HCT116 (cell line): ENCODE results near the gene TTC23L. TPM values are rescaled to one million over a fixed set of nuclear protein-coding genes. Genes with fewer than 3 reads are reported as not detected.

ENCODE experiments used
- ATAC-seq: fragments of 200-7000 bp; cut with Tn5 transposase; 2 replicates; pipeline ENCODE4 v1.9.1; 2020; ENCODE audit warnings: mild to moderate bottlenecking, moderate library complexity
- BruUV-seq: library from RNA; stranded (reverse); fragments of 400-500 nt; replicated peaks from 2 replicates; lab custom pipeline; 2021; lab: Mats Ljungman, UMichigan
- CTCF ChIA-PET: fragments of 300-600 bp; sonication (Branson Sonifier 250); formaldehyde crosslinking; loops from one replicate; lab custom pipeline; 2021; ENCODE audit warnings: antibody characterized with exemption; lab: Charles Lee
- POLR2A ChIA-PET: fragments of 300-600, 350-600 bp; sonication (Branson Sonifier 250); formaldehyde crosslinking; loops from one replicate; lab custom pipeline; 2021; ENCODE audit warnings: antibody characterized with exemption; lab: Charles Lee
- RAD21 ChIA-PET, 2 experiments: fragments of 300-600 bp; sonication (Branson Sonifier 250); formaldehyde crosslinking; loops; one replicate each; lab custom pipeline; 2023; ENCODE audit warnings: low total read pairs in 2 of 2; ENCODE audit not compliant: uncharacterized antibody in 2 of 2, unreplicated experiment in 2 of 2, low non-redundant PET in 1 of 2; lab: Charles Lee
- DNase-seq: peaks from one replicate; pipeline ENCODE4 v3.0.0-alpha.2; 2010; ENCODE audit warnings: low read depth, low spot score
- H2AFZ ChIP-seq: fragments of 200-600 bp; shearing (Covaris generic), sonication (generic); 2 replicates; pipeline ENCODE4 v1.6.1; 2017; ENCODE audit warnings: low read depth, mixed run types, mixed read lengths, antibody characterized with exemption, low read length; ENCODE audit not compliant: poor library complexity, severe bottlenecking
- H3K27ac ChIP-seq: 2 replicates; pipeline ENCODE4 v1.5.1; 2012; ENCODE audit warnings: low read depth, low read length
- H3K27me3 ChIP-seq: fragments of 200-600 bp; sonication (generic); 2 replicates; pipeline ENCODE4 v1.6.1; 2016; ENCODE audit warnings: mixed run types, low read length, mixed read lengths; ENCODE audit not compliant: insufficient read depth
- H3K36me3 ChIP-seq, 2 experiments: fragments of 200-500 bp in 1 of 2; fragments of 200-600 bp in 1 of 2; sonication (Bioruptor generic) in 1 of 2; sonication (generic) in 1 of 2; 2 replicates each; pipeline versions ENCODE4 v1.5.1 to v1.6.1; 2014 to 2016; ENCODE audit warnings: low read length in 2 of 2, inconsistent platforms in 1 of 2, mixed read lengths in 1 of 2, mixed run types in 1 of 2; ENCODE audit not compliant: insufficient read depth in 2 of 2, control insufficient read depth in 1 of 2
- H3K4me1 ChIP-seq, 2 experiments: fragments of 200-600 bp in 1 of 2; sonication (generic) in 1 of 2; 2 replicates each; pipeline versions ENCODE4 v1.5.1 to v1.6.1; 2012 to 2017; ENCODE audit warnings: low read length in 2 of 2, inconsistent platforms in 1 of 2, mild to moderate bottlenecking in 1 of 2, mixed read lengths in 1 of 2, mixed run types in 1 of 2, moderate library complexity in 1 of 2; ENCODE audit not compliant: insufficient read depth in 2 of 2, control insufficient read depth in 1 of 2
- H3K4me2 ChIP-seq: fragments of 200-600 bp; sonication (generic); 2 replicates; pipeline ENCODE4 v1.6.1; 2017; ENCODE audit warnings: mixed run types, low read length, mixed read lengths
- H3K4me3 ChIP-seq, 2 experiments: fragments of 200-600 bp in 1 of 2; sonication (generic) in 1 of 2; replicated peaks in 1 of 2; 2 replicates each; pipeline ENCODE4 v1.5.1; 2011 to 2016; ENCODE audit warnings: low read length in 2 of 2, control low read depth in 1 of 2, low read depth in 1 of 2, mild to moderate bottlenecking in 1 of 2, mixed read lengths in 1 of 2, mixed run types in 1 of 2
- H3K79me2 ChIP-seq: fragments of 200-600 bp; sonication (generic); 2 replicates; pipeline ENCODE4 v1.6.1; 2017; ENCODE audit warnings: mild to moderate bottlenecking, mixed run types, low read length, moderate library complexity, mixed read lengths; ENCODE audit not compliant: insufficient read depth
- H3K9ac ChIP-seq: fragments of 200-600 bp; sonication (generic); 2 replicates; pipeline ENCODE4 v1.6.1; 2016; ENCODE audit warnings: low read length, mixed read lengths
- H3K9me2 ChIP-seq: fragments of 200-600 bp; sonication (generic), shearing (Covaris generic); 2 replicates; pipeline ENCODE4 v1.6.1; 2017; ENCODE audit warnings: mixed run types, mild to moderate bottlenecking, moderate library complexity; ENCODE audit not compliant: insufficient read depth
- H3K9me3 ChIP-seq, 2 experiments: fragments of 200-500 bp in 1 of 2; fragments of 200-600 bp in 1 of 2; sonication (Bioruptor generic) in 1 of 2; sonication (generic) in 1 of 2; 2 replicates each; pipeline ENCODE4 v1.6.1; 2014 to 2017; ENCODE audit warnings: low read length in 2 of 2, mixed read lengths in 2 of 2, inconsistent platforms in 1 of 2, low read depth in 1 of 2, mild to moderate bottlenecking in 1 of 2, mixed run types in 1 of 2, moderate library complexity in 1 of 2; ENCODE audit not compliant: control insufficient read depth in 1 of 2, insufficient read depth in 1 of 2
- H4K20me1 ChIP-seq: fragments of 200-600 bp; sonication (generic), shearing (Covaris generic); 2 replicates; pipeline ENCODE4 v1.6.1; 2017; ENCODE audit warnings: mixed run types, mild to moderate bottlenecking, moderate library complexity; ENCODE audit not compliant: insufficient read depth
- ELF1 ChIP-seq: IDR thresholded peaks from 2 replicates; pipeline ENCODE4 v1.6.1; 2012; ENCODE audit warnings: low read depth, borderline replicate concordance
- POLR2A ChIP-seq: IDR thresholded peaks from 2 replicates; pipeline ENCODE4 v1.7.0; 2011; ENCODE audit warnings: borderline replicate concordance; ENCODE audit not compliant: insufficient read depth, insufficient read length; ENCODE audit errors: extremely low read depth
- ZFX ChIP-seq: fragments of 450-650 bp; IDR thresholded peaks from 2 replicates; pipeline ENCODE4 v1.6.1; 2017
- intact Hi-C: fragments of 100-400 bp; cut with micrococcal nuclease; formaldehyde crosslinking; loops from 2 replicates; pipeline ENCODE4 v1.10.0; 2022
- total RNA-seq: library from RNA; stranded (reverse); gene quantifications from one replicate; pipeline ENCODE4 v1.2.1, GENCODE V29; 2021; ENCODE audit not compliant: unreplicated experiment
- TF ChIP-seq, protein P1 (sequence below), 3 experiments: fragments of 200-600 bp in 1 of 3; sonication (generic) in 1 of 3; IDR thresholded peaks in 2 of 3; conservative IDR thresholded peaks in 1 of 3; 2 replicates each; pipeline ENCODE4 v1.5.1; 2012 to 2017; ENCODE audit warnings: low read depth in 2 of 3, low read length in 2 of 3, antibody characterized with exemption in 1 of 3, borderline replicate concordance in 1 of 3, control low read depth in 1 of 3, mild to moderate bottlenecking in 1 of 3, mixed read lengths in 1 of 3, mixed run types in 1 of 3, moderate library complexity in 1 of 3; ENCODE audit not compliant: insufficient read depth in 1 of 3

The TTC23L gene
- total RNA-seq, 1 experiment from 2014 or later: 1.0 TPM

DNA sequence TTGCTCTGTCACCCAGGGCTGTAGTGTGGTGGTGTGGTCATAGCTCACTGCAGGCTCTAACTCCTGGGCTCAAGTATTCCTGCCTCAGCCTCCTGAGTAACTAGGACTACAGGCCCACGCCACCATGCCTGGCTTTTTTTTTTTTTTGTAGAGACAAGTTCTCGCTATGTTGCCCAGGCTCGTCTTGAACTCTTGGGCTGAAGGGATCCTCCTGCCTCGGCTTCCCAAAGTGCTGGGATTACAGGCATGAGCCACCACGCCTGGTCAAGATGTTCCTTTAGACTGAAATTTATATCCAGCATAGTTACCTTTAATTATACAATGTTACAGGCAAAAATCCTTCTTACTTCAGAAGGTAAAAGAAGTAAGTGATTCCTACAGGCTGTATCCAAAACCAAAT is 88.8 kb downstream of the TTC23L start:
- CTCF ChIA-PET: no interaction called here
- Histone ChIP-seq H3K27ac (no peak overlapping the region), H3K9ac (no peak overlapping the region), H3K9me3 (no peaks in the 10 kb centered on the region), H4K20me1 (peaks cover 18% of the 10 kb centered on the region; the same call in 1 of the 2 replicates), H3K4me2 (no peak overlapping the region), H3K27me3 (no peaks in the 10 kb centered on the region), H3K9me2 (no peaks in the 10 kb centered on the region), H3K4me3 (no peak overlapping the region), H3K36me3 (peaks cover 21 to 29% of the 10 kb centered on the region in 2 experiments; a peak in 3 of 4 replicates), H3K79me2 (peaks cover 66% of the 10 kb centered on the region), H3K4me1 (peaks cover 34 to 45% of the 10 kb centered on the region in 2 experiments), H2AFZ (no peak overlapping the region)
- no peak for TF ChIP-seq POLR2A
- RAD21 ChIA-PET: no interaction called here
- DNase-seq: no peak
- no TSS peak for BruUV-seq
- POLR2A ChIA-PET: no interaction called here
- intact Hi-C loops: loop anchor here (10.0 kb wide), 1 partner anchor 1483 kb away; the partner anchor contains the start of gene TARS1
- no peak for ATAC-seq

DNA sequence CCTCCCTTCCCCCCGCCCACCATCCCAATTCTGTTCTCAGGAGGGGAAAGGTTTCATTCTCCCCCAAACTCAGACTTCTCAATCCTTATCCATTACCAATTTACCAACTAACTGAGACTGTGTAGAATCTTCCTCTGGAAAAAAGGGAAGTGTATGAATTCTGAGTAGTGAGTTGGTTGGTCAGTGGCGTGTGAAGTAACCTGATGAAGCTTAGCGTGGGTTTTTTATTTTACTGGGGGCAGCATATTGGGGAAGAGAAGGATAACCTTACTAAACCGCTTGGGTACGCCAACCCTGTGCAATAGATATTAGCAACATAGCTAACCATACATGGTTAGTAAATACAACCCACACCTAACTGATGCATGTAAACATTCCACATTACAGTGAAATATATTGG is 89.3 kb downstream of the TTC23L start:
- peaks cover 19 to 24% of the 10 kb centered on the region in 2 experiments; a peak in 3 of 4 replicates for H3K36me3 ChIP-seq
- no TSS peak for BruUV-seq
- H2AFZ ChIP-seq: no peak overlapping the region
- H3K4me3 ChIP-seq: no peak overlapping the region
- CTCF ChIA-PET: interaction anchor here (0.9 to 1.9 kb wide), 2 partner anchors 13 to 454 kb away, joined by 3 to 5 read pairs; partner anchors contain the start of genes BRIX1 and RAD1
- H3K27me3 ChIP-seq: no peaks in the 10 kb centered on the region
- no peaks in the 10 kb centered on the region for H3K9me2 ChIP-seq
- no peaks in the 10 kb centered on the region for H3K9me3 ChIP-seq
- intact Hi-C loops: loop anchor here (10.0 kb wide), 1 partner anchor 1483 kb away; the partner anchor contains the start of gene TARS1
- no peak overlapping the region for H3K9ac ChIP-seq
- H3K4me1 ChIP-seq: peaks cover 30 to 40% of the 10 kb centered on the region in 2 experiments
- peaks cover 69% of the 10 kb centered on the region for H3K79me2 ChIP-seq
- no peak overlapping the region; the same call in 1 of the 2 replicates for H3K27ac ChIP-seq
- DNase-seq: no peak
- TF ChIP-seq, protein P1, sequence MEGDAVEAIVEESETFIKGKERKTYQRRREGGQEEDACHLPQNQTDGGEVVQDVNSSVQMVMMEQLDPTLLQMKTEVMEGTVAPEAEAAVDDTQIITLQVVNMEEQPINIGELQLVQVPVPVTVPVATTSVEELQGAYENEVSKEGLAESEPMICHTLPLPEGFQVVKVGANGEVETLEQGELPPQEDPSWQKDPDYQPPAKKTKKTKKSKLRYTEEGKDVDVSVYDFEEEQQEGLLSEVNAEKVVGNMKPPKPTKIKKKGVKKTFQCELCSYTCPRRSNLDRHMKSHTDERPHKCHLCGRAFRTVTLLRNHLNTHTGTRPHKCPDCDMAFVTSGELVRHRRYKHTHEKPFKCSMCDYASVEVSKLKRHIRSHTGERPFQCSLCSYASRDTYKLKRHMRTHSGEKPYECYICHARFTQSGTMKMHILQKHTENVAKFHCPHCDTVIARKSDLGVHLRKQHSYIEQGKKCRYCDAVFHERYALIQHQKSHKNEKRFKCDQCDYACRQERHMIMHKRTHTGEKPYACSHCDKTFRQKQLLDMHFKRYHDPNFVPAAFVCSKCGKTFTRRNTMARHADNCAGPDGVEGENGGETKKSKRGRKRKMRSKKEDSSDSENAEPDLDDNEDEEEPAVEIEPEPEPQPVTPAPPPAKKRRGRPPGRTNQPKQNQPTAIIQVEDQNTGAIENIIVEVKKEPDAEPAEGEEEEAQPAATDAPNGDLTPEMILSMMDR (IDR thresholded peaks at IDR 0.05 in 2 of 3, conservative IDR thresholded peaks at IDR 0.05 in 1 of 3; ENCODE audit: borderline replicate concordance in 1 of 3, insufficient read depth in 1 of 3, low read depth in 2 of 3, low read length in 2 of 3): no peak
- TF ChIP-seq ELF1: no peak
- TF ChIP-seq ZFX: no peak
- TF ChIP-seq, all 23 proteins: peak for 0
- POLR2A ChIA-PET: no interaction called here
- Histone ChIP-seq H4K20me1 (peaks cover 18% of the 10 kb centered on the region), H3K4me2 (peak overlapping the region; percentile 65; the same call in 1 of the 2 replicates)
- no peak for ATAC-seq
- RAD21 ChIA-PET: no interaction called here
